PFSK-1 (cell line): ENCODE data around the gene SERPINB1.

Experiments used
- FOXP2 ChIP-seq: optimal IDR thresholded peaks from 2 replicates; pipeline ENCODE3; 2011; ENCODE audit warnings: borderline replicate concordance, control low read depth, inconsistent platforms; ENCODE audit not compliant: insufficient read depth; ENCODE audit errors: extremely low read length, extremely low read depth
- POLR2AphosphoS5 ChIP-seq: IDR thresholded peaks from 2 replicates; pipeline ENCODE4 v1.6.1; 2012; ENCODE audit warnings: low read depth, mild to moderate bottlenecking, control low read depth, low read length, moderate library complexity
- SIN3A ChIP-seq: IDR thresholded peaks from 2 replicates; pipeline ENCODE4 v1.6.1; 2012; ENCODE audit warnings: mild to moderate bottlenecking, low read length, moderate library complexity, borderline replicate concordance; ENCODE audit not compliant: insufficient read depth
- TAF1 ChIP-seq: IDR thresholded peaks from 2 replicates; pipeline ENCODE4 v1.6.1; 2012; ENCODE audit warnings: low read length, control low read depth, borderline replicate concordance; ENCODE audit not compliant: insufficient read depth
- TF ChIP-seq, protein P1 (sequence below), 2 experiments: IDR thresholded peaks; 2 replicates each; pipeline versions ENCODE4 v1.6.1 to v1.8.0; 2011 to 2012; ENCODE audit warnings: low read depth in 2 of 2, low read length in 2 of 2, control low read depth in 1 of 2, inconsistent platforms in 1 of 2, mild to moderate bottlenecking in 1 of 2, moderate library complexity in 1 of 2; ENCODE audit not compliant: insufficient read depth in 1 of 2

SERPINB1 gene

DNA sequence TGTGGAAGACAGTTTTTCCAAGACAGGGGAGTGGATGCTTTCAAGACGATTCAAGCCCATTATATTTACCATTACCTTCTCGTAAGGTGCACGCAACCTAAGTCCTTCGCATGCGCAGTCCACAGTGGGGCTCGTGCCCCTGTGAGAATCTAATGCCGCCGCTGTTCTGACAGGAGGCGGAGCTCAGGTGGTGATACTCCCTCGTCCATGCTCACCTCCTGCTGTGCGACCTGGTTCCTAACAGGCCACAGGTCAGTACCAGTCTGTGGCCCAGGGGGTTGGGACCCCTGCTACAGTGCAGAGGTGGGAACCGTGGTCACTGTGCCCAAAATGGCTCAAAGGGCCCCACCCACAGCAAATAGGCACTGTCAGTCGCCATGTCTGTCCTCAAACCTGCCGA lies 36.6 kb downstream of the SERPINB1 start:
- TF ChIP-seq SIN3A (no peak), POLR2AphosphoS5 (no peak), FOXP2 (no peak), TAF1 (no peak)
- TF ChIP-seq, protein P1, sequence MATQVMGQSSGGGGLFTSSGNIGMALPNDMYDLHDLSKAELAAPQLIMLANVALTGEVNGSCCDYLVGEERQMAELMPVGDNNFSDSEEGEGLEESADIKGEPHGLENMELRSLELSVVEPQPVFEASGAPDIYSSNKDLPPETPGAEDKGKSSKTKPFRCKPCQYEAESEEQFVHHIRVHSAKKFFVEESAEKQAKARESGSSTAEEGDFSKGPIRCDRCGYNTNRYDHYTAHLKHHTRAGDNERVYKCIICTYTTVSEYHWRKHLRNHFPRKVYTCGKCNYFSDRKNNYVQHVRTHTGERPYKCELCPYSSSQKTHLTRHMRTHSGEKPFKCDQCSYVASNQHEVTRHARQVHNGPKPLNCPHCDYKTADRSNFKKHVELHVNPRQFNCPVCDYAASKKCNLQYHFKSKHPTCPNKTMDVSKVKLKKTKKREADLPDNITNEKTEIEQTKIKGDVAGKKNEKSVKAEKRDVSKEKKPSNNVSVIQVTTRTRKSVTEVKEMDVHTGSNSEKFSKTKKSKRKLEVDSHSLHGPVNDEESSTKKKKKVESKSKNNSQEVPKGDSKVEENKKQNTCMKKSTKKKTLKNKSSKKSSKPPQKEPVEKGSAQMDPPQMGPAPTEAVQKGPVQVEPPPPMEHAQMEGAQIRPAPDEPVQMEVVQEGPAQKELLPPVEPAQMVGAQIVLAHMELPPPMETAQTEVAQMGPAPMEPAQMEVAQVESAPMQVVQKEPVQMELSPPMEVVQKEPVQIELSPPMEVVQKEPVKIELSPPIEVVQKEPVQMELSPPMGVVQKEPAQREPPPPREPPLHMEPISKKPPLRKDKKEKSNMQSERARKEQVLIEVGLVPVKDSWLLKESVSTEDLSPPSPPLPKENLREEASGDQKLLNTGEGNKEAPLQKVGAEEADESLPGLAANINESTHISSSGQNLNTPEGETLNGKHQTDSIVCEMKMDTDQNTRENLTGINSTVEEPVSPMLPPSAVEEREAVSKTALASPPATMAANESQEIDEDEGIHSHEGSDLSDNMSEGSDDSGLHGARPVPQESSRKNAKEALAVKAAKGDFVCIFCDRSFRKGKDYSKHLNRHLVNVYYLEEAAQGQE (IDR thresholded peaks at IDR 0.05; ENCODE audit: insufficient read depth in 1 of 2, low read depth in 2 of 2, low read length in 2 of 2), result no peak

DNA sequence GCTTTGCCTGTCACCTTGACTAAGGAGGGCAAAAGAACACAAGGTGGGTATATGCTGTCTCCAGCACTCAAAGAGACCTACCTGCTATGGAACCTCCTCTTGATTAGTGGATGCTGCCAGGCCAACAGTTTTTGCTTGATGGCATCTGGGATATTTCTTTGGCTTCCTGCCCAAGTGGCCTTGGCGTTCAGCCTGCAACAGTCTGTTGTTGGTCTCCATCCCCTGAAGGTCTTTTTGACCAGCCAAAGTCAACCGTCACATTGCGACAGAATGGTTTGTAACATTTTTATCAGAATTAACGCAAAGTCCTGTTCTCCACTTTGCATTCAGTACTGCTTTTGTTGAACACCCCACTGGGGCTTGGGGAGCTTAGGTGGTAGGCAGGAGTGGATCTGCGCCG lies 37.1 kb downstream of the SERPINB1 start:
- TF ChIP-seq FOXP2, result no peak
- no peak for TF ChIP-seq SIN3A
- no peak for TF ChIP-seq TAF1
- TF ChIP-seq POLR2AphosphoS5, result no peak
- TF ChIP-seq, protein P1 (IDR thresholded peaks at IDR 0.05; ENCODE audit: insufficient read depth in 1 of 2, low read depth in 2 of 2, low read length in 2 of 2), result no peak

DNA sequence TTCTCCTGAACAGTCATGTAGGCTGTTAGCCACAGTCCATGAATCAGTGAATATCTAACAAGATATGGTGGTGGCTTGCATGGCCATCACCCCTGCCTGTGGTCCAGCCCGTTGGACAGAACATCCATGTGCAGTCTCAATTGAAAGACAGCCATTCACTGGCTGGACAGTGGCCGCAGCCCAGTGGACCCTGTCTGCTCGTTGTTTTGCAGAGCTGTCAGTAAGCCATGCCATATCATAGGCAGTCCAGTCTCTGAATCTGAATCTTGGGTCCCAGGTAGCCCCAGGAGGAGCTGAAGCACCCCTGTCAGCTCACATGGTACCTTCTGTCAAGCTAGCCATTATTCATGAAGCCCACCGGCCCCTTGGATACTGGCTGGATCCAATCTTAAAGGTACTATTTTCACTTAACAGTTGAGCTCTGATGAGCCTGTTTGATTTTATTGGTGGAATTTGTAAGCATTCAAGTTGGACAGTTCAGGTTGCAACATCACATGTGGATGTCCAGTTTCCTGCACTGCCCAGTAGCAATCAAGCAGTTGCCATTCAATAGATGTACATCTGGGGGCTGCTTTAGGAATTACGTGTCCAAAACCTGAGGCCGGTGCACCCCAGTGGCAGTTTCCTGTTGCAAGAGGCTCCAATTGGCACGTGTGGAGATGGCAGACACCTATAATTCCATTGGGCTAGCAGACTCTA lies 37.8 kb downstream of the SERPINB1 start:
- TF ChIP-seq FOXP2, result no peak
- TF ChIP-seq TAF1, result no peak
- TF ChIP-seq POLR2AphosphoS5, result no peak
- TF ChIP-seq, protein P1 (IDR thresholded peaks at IDR 0.05; ENCODE audit: insufficient read depth in 1 of 2, low read depth in 2 of 2, low read length in 2 of 2), result no peak
- TF ChIP-seq SIN3A, result no peak

DNA sequence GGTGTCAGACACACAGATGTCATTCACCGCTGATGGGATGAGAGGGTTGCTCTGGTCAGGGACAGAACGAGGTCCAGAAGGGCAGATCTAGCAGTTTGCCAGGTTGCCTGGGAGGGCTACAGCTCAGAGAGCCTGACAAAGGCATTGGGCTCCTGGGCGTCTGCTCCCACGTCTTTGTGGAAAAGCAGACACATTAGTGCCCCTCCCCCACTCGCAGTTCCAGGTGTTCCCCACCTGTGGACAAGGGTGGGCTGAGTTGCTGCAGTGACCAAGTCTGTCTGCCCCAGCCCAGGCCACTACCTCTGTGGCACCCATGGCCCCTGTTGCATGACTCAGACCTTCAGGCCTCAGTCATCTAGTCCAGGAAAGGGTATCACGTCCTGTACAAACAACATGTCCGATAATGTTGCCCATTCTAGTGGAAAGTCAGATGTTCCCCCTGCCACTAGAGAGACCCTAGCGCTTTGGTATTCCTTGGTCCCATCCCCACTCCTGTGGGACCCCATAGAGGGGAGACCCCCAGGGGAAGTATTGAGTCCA lies 39.1 kb downstream of the SERPINB1 start:
- TF ChIP-seq FOXP2 (no peak), SIN3A (no peak), TAF1 (no peak), POLR2AphosphoS5 (no peak)
- TF ChIP-seq, protein P1 (IDR thresholded peaks at IDR 0.05; ENCODE audit: insufficient read depth in 1 of 2, low read depth in 2 of 2, low read length in 2 of 2), result no peak
